GM12872 (cell line): ENCODE measurements around the gene ARMH1.

Experiments used
- TF ChIP-seq, protein P1 (sequence below): IDR thresholded peaks from 3 replicates; pipeline ENCODE4 v1.5.1; 2011; ENCODE audit warnings: low read depth, mild to moderate bottlenecking, low read length, moderate library complexity; ENCODE audit not compliant: insufficient read depth

ARMH1 gene

GRCh38 chr1:44693900-44694299 lies 19.4 kb downstream of the ARMH1 start:
- TF ChIP-seq, protein P1, sequence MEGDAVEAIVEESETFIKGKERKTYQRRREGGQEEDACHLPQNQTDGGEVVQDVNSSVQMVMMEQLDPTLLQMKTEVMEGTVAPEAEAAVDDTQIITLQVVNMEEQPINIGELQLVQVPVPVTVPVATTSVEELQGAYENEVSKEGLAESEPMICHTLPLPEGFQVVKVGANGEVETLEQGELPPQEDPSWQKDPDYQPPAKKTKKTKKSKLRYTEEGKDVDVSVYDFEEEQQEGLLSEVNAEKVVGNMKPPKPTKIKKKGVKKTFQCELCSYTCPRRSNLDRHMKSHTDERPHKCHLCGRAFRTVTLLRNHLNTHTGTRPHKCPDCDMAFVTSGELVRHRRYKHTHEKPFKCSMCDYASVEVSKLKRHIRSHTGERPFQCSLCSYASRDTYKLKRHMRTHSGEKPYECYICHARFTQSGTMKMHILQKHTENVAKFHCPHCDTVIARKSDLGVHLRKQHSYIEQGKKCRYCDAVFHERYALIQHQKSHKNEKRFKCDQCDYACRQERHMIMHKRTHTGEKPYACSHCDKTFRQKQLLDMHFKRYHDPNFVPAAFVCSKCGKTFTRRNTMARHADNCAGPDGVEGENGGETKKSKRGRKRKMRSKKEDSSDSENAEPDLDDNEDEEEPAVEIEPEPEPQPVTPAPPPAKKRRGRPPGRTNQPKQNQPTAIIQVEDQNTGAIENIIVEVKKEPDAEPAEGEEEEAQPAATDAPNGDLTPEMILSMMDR = no peak

DNA sequence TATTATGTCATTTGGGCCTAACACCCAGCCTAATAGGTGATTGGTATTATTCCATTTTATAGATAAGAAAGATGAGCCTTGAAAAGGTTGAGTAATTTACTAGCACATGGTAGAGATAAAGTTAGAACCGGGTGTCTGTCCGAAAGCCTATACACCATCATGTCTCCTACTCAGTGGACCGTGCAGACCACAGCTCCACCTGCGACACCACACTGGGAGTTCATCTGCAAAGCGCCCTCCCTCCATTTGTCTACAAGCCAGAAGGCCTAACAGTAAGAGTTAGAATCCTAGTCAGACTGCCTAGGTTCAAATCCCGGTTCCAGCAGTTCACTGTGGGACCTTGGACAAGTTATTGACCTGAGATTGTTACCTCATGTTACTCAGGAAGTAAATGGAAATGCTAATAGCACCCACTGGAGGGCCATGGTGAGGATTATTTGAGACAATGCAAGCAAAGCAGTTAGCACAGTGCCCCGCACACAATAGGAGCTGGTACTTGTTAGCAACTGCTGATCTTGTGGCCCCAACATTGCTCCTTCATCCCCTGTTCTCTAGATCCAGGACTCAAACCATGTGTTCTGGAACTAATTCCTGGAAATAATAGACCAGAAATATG lies 20.5 kb downstream of the ARMH1 start:
- TF ChIP-seq, protein P1 = no peak

GRCh38 chr1:44695671-44696070 lies 21.2 kb downstream of the ARMH1 start:
- TF ChIP-seq, protein P1 = no peak

DNA sequence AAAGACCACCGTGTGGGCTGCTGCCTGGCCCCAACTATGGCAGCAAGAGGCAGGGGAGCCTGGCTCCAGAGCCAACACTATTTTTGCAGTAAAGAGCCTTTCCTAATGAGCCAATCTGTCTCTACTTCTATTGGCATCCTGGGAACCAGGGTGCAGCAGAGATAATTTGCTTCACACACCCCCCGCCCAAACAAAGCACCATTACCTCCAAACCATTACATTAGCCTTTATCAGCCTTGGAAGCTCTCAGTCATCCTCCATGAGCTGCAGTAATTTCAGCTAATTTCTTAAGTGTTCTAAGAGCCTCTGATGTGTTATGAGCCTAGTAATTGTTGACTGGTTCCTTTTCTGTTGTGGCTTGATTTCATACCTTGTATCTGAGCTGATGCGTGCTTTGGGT lies 21.6 kb downstream of the ARMH1 start:
- TF ChIP-seq, protein P1 = no peak

- TF ChIP-seq, protein P1 = no peak
These were observed 22.4 kb downstream of the ARMH1 start for GRCh38 chr1:44696789-44697345.

- TF ChIP-seq, protein P1 = no peak
These were observed 23.6 kb downstream of the ARMH1 start for GRCh38 chr1:44698138-44698537.

DNA sequence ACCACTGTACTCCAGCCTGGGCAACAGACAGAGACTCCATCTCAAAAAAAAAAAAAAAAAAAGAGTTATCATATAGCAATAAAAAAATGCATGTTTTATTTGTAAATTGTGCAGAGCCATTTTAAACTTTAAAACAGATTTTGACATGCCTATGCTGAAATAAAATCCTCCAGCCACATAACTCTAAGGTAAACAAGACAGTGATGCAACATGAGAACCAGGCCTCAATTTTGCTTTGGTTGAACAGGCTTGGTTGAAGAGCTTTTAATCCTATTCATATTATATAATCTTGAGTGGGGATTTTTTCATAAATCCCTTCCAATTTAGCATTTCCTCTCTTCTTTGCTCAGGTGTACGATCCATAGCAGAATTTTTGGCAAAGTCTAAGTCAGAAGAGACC lies 26.1 kb downstream of the ARMH1 start:
- TF ChIP-seq, protein P1 = no peak
